SKM-1 treated with dmso at 0.1 percent for 144 hours (cell line): ENCODE measurements around the gene ZBTB20.
"Not testable (repeated sequence)": the region's sequence is repeated elsewhere in the genome, so short reads cannot be mapped to it uniquely, and the experiment has no call there.

Experiments used
- DNase-seq: peaks from one replicate; lab custom pipeline; 2025; ENCODE audit not compliant: unreplicated experiment; lab: John Stamatoyannopoulos, UW

Gene ZBTB20

DNA sequence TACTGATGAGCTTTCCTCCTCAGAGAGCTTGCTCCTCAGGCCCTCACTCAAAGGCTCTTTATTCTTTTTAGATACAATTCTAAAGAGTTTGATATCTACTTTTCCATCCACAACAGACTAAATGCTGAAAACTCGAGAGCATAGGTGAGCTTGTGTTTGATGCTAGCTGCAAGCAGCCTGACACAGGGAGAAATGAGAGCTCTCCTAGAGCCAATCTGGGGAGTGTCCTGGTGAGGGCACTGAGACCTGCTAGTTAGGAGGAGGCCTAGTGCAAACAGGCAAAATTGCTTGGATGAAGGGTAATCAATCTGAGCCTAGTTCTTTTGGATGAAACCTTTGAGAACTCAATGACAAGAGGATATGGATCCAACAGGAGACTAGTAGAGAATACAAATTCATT lies 300.8 kb downstream of the ZBTB20 start:
- no peak for DNase-seq

DNA sequence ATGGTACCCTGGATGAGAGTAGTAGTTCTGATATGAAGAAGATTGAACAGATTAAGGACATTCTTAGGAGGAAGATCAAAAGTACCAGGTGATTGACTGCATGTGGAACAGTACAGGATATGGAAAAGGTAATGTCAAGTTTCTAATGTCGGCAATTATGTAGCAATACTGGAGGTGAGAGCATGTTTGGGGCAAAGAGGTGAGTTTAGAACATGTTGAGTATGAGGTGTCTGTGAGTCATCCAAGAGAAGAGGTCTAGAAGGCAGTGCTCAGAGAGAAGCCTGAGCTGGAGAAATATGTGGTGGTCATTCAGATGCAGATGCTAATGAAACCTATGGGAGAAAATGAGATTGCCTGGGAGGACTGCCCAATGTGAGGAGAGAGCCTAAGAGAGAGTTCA lies 305.6 kb downstream of the ZBTB20 start:
- DNase-seq, result no peak

DNA sequence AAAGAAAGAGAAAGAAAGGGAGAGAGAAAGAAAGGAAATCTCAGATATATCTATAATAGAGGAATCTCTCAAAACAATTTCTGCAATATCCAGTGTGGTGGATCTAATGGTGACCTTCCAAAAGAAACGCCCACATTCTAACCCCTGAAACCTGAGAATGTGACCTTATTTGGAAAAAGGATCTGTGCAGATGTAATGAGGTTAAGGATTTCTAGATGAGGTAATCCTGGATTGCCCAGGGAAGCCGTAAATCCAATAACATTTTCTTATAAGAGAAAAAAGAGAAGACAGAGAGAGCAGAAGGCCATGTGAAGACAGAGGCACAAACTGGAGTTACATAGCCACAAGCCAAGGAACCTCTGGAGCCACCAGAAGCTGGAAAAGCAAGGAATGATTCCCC lies 307.6 kb downstream of the ZBTB20 start:
- no peak for DNase-seq

DNA sequence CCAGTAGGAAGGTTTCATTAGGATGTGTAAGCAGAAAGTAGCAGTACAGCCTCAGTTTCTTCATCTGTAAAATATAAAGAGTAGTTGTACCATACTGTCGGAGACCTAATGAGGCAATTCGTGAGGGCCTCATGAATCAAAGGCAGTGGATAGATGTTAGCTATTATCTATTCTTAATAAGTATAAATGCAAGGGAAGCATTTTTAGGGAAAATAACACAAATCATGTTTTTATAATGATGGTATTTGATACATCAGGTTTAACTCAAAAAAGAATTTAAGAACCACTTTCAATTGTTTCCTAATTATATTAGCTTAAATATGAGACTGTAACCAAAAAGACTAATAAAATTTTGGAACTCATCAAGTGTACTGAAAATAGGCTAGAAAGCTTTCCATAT lies 309.1 kb downstream of the ZBTB20 start:
- DNase-seq, result no peak

DNA sequence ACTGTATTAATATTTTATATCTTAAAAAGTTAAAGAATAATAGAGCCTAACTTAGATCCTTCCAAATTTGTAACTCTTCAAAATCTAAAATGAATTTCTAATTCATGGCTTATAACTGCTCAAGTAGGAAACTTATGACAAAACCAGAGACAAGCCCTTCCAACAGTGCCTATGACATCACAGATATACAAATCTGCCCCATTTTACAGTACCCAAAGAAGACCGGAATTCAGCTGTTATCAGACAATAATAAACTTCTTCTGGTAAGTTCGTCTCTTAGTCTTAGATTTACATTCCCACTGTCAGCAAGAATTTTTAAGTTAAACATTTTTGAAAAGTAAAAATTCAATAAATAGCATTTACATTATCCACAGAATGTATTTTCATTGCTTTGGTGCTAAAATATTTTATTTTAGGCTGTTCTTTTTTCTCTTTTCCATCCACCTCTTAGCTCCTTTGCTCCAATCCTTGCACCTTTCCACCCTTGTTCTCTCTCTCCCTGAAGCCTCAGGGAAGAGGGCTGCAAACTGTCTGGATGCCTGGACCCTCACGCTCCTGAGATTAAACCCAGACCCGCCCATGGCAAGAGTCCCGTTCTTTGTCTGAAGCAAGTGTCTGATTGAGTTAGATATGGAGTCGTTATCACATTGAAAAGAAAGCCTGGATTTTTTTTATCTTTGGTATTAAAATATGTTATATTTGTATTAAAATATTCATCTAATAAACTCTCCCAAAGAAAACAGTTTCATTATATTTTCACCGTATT lies 312.7 kb downstream of the ZBTB20 start:
- no peak for DNase-seq

DNA sequence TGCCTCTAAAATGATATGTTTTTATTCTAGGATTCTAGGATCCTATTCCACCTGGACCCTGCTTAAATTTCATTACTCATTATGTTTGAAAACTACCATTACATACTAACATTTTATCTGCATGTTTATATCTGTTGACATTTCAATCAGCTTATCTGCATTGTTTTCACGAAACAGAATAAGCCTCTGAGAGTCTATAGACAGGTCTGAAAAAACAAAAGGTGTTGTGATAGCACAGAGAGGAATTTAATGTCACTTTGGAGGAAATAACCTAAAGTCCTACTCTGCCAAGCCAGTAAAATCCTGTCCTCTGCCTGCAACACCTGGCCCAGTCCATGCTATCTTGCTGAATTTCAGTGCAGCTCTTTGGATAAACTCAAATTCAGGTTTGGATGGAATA lies 315.2 kb downstream of the ZBTB20 start:
- no peak for DNase-seq

DNA sequence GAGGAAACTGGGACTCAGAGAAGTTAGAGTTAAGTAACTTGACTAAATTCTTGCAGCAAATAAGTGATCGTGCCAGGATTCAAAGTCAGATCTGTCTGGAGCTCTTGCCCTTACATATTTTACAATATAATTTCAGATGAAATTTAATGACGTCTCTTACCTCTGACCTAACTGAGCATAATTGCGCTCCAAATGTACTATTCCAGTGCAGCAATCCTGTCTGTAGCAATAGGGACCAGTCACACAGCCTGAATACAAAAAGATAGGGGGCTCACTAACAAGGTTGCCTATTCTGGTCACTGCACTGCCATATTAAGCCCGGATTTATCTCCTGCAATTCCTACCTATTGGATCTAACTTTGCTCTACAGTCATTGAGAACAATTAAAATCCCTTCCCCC lies 316.4 kb downstream of the ZBTB20 start:
- DNase-seq, result no peak

DNA sequence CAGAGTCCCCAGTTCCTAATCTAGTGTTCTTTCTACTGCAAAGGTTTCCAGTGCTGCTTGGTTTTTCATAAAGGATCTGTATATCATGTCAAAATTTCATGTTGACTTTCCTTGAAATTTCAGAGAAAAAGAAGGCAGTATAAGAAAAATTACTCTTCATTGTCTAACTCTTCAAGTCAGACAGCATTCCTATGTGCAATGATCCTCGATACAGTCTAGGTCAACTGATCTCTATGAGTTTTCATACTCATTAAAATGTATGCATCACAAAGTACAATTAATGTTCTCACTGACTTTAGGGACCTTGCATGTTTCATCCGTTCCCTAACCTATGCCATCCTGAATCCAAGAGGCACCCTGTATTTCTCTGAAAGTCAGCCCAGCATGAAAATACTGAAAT lies 317.3 kb downstream of the ZBTB20 start:
- DNase-seq, result no peak

DNA sequence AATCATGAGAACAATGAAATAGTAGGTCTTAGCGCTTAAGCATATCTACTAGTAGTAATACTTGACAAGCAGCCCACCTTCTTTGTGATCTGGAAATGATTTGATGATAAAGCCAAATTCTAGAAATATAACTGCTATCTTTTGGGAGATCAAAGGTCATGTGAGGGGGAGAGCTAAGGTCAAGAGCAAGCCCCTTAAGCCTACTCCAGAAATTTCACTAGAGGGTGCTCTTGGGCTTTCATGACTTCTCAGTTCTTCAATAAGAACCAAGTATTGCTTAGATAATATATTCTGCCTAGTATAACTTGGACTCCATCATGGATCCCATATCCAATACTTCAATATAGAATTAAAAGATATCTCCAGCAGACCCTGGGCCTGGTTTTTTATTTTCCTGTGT lies 319.6 kb downstream of the ZBTB20 start:
- peak; percentile 59 for DNase-seq

DNA sequence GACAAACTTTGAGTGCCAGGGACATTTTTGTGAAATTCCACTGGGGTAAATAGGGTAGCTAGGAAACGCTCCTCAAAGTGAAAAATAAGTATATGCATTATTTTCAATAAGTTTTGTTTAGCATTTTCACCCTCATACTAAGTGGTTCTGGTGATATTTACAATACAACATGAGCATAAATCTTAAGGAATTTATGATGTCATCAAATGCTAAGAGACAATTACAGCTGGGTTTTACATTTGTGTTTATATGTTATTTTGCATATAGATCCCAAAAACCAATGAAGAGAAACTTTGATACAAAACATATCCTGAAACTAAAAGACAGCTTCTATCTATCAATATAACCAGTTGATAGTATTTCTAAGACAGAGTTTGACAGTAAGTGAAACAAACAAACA lies 323.1 kb downstream of the ZBTB20 start:
- DNase-seq, result no peak

DNA sequence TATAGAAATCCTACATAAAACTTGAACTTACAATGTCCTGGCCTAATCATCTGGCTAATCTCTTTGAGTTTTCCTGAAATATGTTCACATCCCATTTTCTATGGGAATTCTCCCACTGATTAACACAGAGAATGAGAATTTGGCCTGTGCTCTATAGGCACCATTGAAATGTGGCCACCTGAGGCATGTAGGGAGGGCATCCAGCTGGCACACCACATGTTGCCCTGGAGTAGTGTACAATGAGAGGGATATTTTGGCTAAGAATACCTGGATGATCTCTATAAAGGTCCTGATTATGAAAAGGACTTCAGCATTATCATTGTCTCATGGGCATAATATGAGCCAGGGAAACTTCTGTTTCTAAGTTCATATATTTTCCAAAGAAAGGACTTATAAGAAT lies 324.0 kb downstream of the ZBTB20 start:
- DNase-seq, result no peak

DNA sequence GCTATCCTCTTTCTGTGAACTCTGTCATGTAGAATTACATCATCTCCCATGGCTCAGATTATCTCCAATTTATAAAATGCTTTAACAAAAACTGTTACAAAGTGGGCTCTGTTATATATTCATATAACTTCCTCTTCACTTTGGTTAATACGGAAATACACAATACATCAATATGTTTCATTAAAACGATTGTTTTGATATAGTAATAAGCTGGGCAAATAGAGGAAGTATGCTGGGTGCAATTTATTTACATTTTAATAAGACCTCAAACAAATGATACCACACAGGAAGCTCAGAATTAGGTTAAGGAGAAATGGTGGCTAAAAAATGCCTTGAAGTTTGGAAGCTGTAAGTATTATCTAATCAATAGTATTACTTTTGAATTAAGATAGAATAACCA lies 331.0 kb downstream of the ZBTB20 start:
- DNase-seq, result no peak

DNA sequence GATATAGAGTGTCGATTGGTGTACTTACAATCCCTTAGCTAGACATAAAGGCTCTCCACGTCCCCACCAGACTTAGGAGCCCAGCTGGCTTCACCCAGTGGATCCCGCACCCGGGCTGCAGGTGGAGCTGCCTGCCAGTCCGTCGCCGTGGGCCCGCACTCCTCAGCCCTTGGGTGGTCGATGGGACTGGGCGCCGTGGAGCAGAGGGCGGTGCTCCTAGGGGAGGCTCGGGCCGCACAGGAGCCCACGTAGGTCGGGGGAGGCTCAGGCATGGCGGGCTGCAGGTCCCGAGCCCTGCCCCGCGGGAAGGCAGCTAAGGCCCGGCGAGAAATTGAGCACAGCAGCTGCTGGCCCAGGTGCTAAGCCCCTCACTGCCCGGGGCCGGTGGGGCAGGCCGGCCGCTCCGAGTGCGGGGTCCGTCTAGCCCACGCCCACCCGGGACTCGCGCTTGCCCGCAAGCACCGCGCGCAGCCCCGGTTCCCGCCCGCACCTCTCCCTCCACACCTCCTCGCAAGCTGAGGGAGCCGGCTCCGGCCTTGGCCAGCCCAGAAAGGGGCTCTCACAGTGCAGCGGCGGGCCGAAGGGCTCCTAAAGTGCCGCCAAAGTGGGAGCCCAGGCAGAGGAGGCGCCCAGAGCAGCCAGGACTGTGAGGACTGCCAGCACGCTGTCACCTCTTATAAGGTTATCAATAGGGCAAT lies 334.4 kb downstream of the ZBTB20 start:
- DNase-seq, result not testable (repeated sequence)

DNA sequence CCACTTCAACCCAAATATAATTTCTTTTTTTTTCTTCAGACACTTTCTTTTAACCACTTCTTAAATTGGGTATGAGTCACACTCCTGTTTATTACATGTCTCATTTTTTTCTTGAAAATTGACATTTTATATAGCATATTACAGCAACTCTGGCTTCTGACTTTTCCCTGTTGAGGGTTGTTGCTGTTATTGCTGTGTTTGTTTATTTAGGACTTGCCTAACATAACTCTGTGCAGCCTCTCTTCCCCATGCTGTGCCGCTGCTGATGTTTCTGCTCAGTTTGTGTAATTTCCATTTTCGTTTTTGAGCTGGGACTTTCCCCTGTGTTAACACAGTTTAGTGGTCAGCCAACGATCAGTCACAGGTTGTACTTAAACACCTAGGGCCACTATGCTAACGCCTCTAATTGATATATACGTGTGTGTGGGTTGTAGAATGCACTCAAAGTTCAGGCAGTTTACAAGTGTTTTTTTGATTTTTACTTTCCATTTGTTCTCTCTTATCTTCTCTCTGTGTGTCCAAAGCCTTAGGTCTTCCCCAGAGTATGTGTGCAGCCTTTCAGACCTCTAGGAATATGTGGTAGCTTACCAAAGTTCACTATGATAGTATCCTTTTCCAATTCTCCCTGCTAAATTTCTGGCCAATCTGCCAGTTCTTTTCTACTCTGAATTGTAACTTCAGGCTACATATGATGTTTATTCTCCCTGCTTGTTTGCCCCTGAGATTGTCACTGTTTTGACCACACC lies 337.2 kb downstream of the ZBTB20 start:
- no peak for DNase-seq

DNA sequence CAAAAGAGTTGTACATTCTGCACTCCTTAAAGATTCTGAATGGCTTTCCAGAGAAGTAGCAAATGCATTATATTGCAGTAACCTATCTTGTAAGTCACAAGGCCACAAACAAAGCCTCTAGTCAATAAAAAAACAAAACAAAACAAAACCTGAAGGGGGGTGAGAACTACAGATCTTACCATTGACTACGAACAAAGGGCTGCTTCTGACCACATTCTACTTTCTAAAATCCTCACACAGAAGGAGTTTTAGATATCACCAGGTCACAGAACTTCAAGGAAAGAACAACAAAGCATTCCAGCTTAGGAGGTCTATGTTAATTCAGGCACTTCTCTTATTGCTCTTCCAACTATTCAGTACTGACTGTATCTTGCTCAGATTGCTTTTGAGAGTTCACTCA lies 343.0 kb downstream of the ZBTB20 start:
- no peak for DNase-seq

DNA sequence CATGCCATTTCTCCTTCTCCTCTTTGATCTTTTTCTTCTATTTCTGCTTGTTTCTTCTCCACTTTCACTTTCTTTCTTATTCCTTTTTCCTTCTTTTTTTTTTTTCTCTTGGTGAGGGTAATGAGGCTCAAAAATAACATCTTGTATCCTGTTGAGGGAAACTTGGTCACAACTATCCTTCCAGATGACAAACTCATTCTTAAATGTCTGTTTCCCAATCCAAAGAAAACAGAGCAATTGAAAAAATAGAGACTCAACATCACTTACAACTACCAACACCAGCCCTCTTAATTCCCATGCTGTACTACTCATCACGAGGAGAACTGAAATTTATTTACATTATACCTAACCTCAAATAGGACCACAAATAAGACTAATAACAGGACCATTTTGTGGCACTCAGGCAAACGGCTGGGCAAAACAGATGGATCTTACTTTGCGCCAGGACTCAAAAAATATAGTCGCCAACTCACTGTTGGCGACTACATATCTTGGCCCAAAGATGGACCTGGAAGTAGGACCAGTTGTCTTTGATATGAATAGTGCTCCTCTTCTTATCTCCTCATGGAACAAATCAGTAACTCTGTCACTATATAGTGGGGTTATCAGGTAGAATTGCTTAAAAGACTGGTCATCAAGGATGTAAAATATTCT lies 343.9 kb downstream of the ZBTB20 start:
- no peak for DNase-seq

DNA sequence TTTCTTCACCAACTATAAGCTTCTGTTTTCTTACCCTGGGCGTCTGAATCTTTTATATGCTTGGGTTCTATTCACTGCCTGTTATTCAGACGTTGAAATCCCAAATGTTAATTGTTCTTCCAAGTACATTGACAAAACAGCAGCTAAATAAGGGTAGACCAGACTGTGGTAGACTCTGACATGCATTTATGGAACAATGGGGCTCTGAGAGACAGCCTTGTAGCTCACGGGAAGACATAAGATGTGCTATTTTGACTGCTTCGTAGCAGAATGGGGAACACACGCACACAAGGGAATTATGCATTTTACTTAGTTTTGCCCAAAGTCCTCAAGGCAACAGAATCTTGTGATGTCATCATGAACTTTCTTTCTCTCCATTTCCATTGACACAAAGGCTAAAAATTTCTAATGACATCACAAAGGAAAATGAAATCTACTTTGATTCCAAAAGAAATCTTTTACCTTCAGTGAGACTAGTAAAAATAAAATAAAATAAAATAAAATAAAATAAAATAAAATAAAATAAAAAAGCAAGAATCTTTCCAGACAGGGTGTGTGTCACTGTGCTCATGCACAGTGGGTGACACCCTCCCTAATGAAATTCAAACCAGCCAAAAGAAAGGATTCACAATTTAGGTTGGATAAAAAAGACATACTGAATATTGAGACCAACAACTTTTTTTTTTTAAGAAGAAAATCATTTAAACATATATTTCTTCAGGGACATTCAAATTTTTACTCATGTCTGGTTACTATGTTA lies 346.6 kb downstream of the ZBTB20 start:
- DNase-seq, result no peak

DNA sequence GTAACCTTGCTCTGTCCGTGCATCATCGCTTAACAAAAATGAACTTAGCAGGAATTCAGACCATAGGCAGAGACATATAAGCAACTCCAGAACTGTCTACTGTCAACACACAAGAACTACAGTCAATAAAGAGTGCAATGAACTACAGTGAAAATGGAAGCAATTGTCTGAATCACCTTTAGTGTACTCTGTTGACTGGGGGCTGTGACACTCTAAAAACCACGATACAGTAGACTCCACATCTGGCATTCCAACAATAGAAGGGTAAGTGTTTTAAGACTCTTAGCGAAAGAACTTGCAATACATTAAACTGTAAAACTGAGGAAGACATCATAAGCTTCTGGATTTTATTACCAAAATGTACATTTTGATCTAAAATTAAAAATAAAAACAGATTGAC lies 347.3 kb downstream of the ZBTB20 start:
- no peak for DNase-seq

DNA sequence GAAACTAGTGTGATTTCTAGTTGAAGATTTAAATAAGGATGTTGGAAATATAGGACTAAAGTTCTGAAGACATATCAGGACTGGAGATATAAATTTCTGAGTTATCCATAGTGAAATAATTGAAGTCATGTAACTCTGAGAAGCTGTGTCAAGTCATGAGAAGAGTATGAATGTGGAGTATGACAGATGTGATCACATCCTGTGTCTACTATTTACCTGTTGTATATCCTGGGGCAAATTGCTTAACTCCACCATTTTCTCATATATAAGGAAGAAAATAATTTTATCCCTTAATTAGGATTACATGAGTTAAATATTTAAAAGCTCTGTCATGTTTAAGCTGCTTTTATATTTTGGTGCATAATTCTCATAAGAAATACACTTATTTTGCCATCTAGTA lies 350.3 kb downstream of the ZBTB20 start:
- no peak for DNase-seq

DNA sequence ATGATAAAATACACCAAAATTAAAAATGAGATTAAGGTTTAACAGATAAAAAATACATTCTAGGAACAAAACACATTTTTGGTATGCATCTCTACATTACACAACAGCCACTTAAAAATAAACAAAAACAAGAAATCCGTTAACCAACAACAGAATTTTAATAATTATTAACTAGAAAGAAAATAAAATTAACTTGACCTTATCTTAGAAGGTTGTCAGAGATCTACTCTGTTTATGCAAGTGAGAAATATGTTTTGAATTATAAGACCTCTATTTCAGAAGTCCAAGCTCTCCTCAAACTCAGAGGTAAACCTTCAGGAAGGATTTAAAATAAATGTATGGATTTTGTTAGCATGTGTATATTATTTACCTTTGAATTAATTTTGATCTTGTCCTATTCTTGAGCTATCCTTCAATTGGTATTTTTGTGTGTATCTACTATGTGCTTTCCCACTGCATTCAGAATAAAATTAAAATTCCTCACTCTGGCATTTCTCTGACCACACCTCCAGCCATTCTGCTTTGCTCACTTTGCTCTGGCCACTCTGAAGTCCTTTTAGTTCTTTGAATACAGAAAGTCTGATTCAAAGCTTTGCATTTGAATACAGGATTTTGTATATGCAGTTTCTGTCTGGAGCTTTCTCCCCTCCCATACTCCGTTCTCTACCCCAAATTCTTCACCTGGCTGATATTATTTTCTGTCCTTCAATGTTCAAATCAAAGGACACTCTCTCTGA lies 352.0 kb downstream of the ZBTB20 start:
- no peak for DNase-seq
